Natural killer cell (primary cell): ENCODE results near the gene IFNLR1. TPM values are rescaled to one million over a fixed set of nuclear protein-coding genes. Genes with fewer than 3 reads are reported as not detected.

Source experiments
- ATAC-seq, 3 donors: fragments of 150-1000 bp in 2 of 3; fragments of 200-7000 bp in 1 of 3; cut with Tn5 transposase; 1 replicate in 1 of 3; 2 replicates in 2 of 3; pipeline ENCODE4 v1.10.0; 2021; ENCODE audit warnings: mild to moderate bottlenecking in 2 of 3, moderate library complexity in 2 of 3
- DNase-seq, 2 donors: peaks; one replicate each; pipeline versions ENCODE4 v3.0.0 to v3.0.0-alpha.2; 2013 to 2021; ENCODE audit warnings: mixed read lengths in 1 of 2
- H3K27ac ChIP-seq: one replicate; pipeline ENCODE4 v1.5.1; 2013; ENCODE audit warnings: mild to moderate bottlenecking, low read length
- H3K27me3 ChIP-seq: one replicate; pipeline ENCODE4 v1.6.1; 2013; ENCODE audit warnings: low read length; ENCODE audit not compliant: control insufficient read depth, insufficient read depth
- H3K36me3 ChIP-seq: one replicate; pipeline ENCODE4 v1.6.1; 2013; ENCODE audit warnings: low read length; ENCODE audit not compliant: control insufficient read depth, insufficient read depth
- H3K4me1 ChIP-seq: one replicate; pipeline ENCODE4 v1.6.1; 2013; ENCODE audit warnings: low read length; ENCODE audit not compliant: control insufficient read depth, insufficient read depth
- H3K4me3 ChIP-seq: one replicate; pipeline ENCODE4 v1.5.1; 2013; ENCODE audit warnings: low read length
- H3K9me3 ChIP-seq: one replicate; pipeline ENCODE4 v1.6.1; 2013; ENCODE audit warnings: low read length; ENCODE audit not compliant: control insufficient read depth, insufficient read depth
- H3K27ac Mint-ChIP-seq, 2 donors: one replicate each; pipeline ENCODE4 v1.8.0; 2022; ENCODE audit warnings: mild to moderate bottlenecking in 2 of 2, mixed read lengths in 2 of 2, moderate library complexity in 1 of 2
- H3K27me3 Mint-ChIP-seq, 2 donors: one replicate each; pipeline ENCODE4 v1.8.0; 2022; ENCODE audit warnings: low read depth in 2 of 2, mixed read lengths in 2 of 2
- H3K36me3 Mint-ChIP-seq: one replicate; pipeline ENCODE4 v1.8.0; 2022; ENCODE audit warnings: mixed read lengths
- H3K4me1 Mint-ChIP-seq, 2 donors: one replicate each; pipeline ENCODE4 v1.8.0; 2022; ENCODE audit warnings: mixed read lengths in 2 of 2
- H3K4me3 Mint-ChIP-seq: one replicate; pipeline ENCODE4 v1.8.0; 2022; ENCODE audit warnings: mild to moderate bottlenecking, moderate library complexity, mixed read lengths
- H3K9me3 Mint-ChIP-seq, 2 donors: one replicate each; pipeline ENCODE4 v1.8.0; 2022; ENCODE audit warnings: mixed read lengths in 2 of 2
- WGBS: methylation state at CpG from one replicate; pipeline ENCODE4 v1.1.7; 2013; ENCODE audit warnings: missing lambda C conversion rate; ENCODE audit not compliant: insufficient coverage; 5-methylcytosine and 5-hydroxymethylcytosine counted together
- intact Hi-C: fragments of 100-400 bp; cut with micrococcal nuclease; formaldehyde crosslinking; loops from one replicate; pipeline ENCODE4 v1.14.2; 2022
- total RNA-seq, 4 donors: library from RNA; stranded (reverse); fragments of 120-200 nt in 1 of 4; gene quantifications; one replicate each; pipeline versions ENCODE4 v1.2.3 to v1.2.4, GENCODE V29; 2013 to 2022
- TF ChIP-seq, protein P1 (sequence below): fragments of 200-600 bp; IDR thresholded peaks from one replicate; pipeline ENCODE4 v1.8.0; 2022; ENCODE audit warnings: antibody characterized with exemption

Gene IFNLR1
- total RNA-seq, 3 donors from 2014 or later (not counting 1 experiment from before 2014, with no cell fraction given), result 0.07 to 2.5 (median 0.19) TPM

DNA sequence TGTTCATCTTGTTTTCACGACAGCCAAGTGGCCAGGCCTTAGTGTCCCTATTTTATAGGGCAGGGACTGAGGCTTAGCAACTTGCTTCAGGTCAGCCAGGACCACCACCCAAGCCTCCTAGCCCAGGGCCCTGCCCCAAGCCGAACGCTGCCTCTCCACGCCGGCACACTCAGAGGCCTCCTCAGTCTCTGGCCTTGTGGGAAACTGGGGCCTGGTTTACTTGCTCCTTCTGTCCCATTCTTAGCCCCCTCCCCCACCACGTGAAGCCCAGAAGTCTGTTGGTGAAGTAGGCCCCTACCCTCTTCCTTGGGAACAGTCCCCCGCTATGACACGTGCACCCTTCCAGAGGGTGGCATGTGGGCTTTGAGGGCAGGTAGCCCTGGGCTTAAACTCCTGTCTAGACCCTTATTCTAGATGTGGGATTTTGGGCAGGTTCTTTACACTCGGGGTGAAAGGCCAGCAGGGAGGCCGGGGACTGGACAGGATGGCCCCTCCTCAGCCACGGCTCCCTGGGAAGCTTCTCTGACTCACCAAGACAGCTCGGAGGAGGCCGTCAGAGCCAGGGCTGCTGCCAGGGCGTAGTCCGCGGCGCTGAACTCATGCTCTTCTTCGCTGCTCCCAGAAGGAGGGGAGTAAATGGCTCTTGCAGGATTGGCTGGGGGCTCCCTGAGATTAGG, 79.5 kb downstream of the IFNLR1 start:
- WGBS, result 89% methylated on average over 18 of the region's 18 CpGs
- TF ChIP-seq, protein P1, sequence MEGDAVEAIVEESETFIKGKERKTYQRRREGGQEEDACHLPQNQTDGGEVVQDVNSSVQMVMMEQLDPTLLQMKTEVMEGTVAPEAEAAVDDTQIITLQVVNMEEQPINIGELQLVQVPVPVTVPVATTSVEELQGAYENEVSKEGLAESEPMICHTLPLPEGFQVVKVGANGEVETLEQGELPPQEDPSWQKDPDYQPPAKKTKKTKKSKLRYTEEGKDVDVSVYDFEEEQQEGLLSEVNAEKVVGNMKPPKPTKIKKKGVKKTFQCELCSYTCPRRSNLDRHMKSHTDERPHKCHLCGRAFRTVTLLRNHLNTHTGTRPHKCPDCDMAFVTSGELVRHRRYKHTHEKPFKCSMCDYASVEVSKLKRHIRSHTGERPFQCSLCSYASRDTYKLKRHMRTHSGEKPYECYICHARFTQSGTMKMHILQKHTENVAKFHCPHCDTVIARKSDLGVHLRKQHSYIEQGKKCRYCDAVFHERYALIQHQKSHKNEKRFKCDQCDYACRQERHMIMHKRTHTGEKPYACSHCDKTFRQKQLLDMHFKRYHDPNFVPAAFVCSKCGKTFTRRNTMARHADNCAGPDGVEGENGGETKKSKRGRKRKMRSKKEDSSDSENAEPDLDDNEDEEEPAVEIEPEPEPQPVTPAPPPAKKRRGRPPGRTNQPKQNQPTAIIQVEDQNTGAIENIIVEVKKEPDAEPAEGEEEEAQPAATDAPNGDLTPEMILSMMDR, result no peak
- no peak for ATAC-seq

GRCh38 chr1:24105368-24106160, 81.5 kb downstream of the IFNLR1 start:
- no peaks in the 10 kb centered on the region for H3K36me3 ChIP-seq

More for the DNA sequence above, 79.5 kb downstream of the IFNLR1 start:
- no peak for DNase-seq
- Histone ChIP-seq H3K36me3 (no peaks in the 10 kb centered on the region), H3K9me3 (no peaks in the 10 kb centered on the region), H3K27ac (no peak overlapping the region), H3K4me3 (no peak overlapping the region), H3K27me3 (no peaks in the 10 kb centered on the region), H3K4me1 (peaks cover 6% of the 10 kb centered on the region)
- intact Hi-C loops, result no loop called here
- H3K36me3 Mint-ChIP-seq, result no peaks in the 10 kb centered on the region
- no peak overlapping the region for H3K27ac Mint-ChIP-seq
- H3K27me3 Mint-ChIP-seq, result peaks cover 0 to 6% of the 10 kb centered on the region in 2 donors
- H3K4me3 Mint-ChIP-seq, result no peak overlapping the region
- no peaks in the 10 kb centered on the region for H3K9me3 Mint-ChIP-seq
- H3K4me1 Mint-ChIP-seq, result peaks cover 0 to 9% of the 10 kb centered on the region in 2 donors

GRCh38 chr1:24104854-24105253, 82.2 kb downstream of the IFNLR1 start:
- H3K36me3 ChIP-seq, result no peaks in the 10 kb centered on the region
- H3K4me1 Mint-ChIP-seq, result no peaks in the 10 kb centered on the region
- no peak for ATAC-seq
- H3K36me3 Mint-ChIP-seq, result no peaks in the 10 kb centered on the region
- H3K4me3 ChIP-seq, result no peak overlapping the region
- intact Hi-C loops, result no loop called here
- WGBS, result 91% methylated on average over 7 of the region's 7 CpGs
- H3K27ac Mint-ChIP-seq, result no peak overlapping the region
- no peak for DNase-seq
- no peaks in the 10 kb centered on the region for H3K4me1 ChIP-seq
- H3K9me3 Mint-ChIP-seq, result no peaks in the 10 kb centered on the region
- no peak overlapping the region for H3K27ac ChIP-seq
- no peaks in the 10 kb centered on the region for H3K27me3 Mint-ChIP-seq
- no peaks in the 10 kb centered on the region for H3K27me3 ChIP-seq
- no peak overlapping the region for H3K4me3 Mint-ChIP-seq
- TF ChIP-seq, protein P1, result no peak
- H3K9me3 ChIP-seq, result no peaks in the 10 kb centered on the region

More at GRCh38 chr1:24105368-24106160, 81.5 kb downstream of the IFNLR1 start:
- Histone ChIP-seq H3K27me3 (no peaks in the 10 kb centered on the region), H3K27ac (no peak overlapping the region), H3K4me3 (no peak overlapping the region), H3K9me3 (no peaks in the 10 kb centered on the region), H3K4me1 (no peaks in the 10 kb centered on the region)
- Mint-ChIP-seq H3K9me3 (no peaks in the 10 kb centered on the region), H3K27me3 (no peaks in the 10 kb centered on the region), H3K27ac (no peak overlapping the region), H3K36me3 (no peaks in the 10 kb centered on the region), H3K4me1 (no peaks in the 10 kb centered on the region), H3K4me3 (no peak overlapping the region)
- 89% methylated on average over 19 of the region's 19 CpGs for WGBS
- intact Hi-C loops, result no loop called here
- TF ChIP-seq, protein P1, result no peak
- ATAC-seq (no peak), DNase-seq (no peak)

Other genes with a start within 250 kb of the IFNLR1 start
- 100 to 1,000 TPM; 124 to 205 (median 180) TPM for gene PNRC2, start 227.5 kb downstream of the IFNLR1 start, total RNA-seq
- gene SRSF10, start 207.0 kb downstream of the IFNLR1 start, total RNA-seq, result 100 to 1,000 TPM; 221 to 281 (median 237) TPM
- under 1 TPM in 1 of 3 donors, not detected in 2; 0.08 TPM for gene MYOM3, start 75.2 kb downstream of the IFNLR1 start, total RNA-seq
- not detected for gene IL22RA1, start 44.1 kb downstream of the IFNLR1 start, total RNA-seq
- not detected for gene GRHL3, start 132.1 kb upstream of the IFNLR1 start, total RNA-seq
- 1 to 10 TPM in 2 of 3 donors, under 1 TPM in 1; 0.87 to 1.7 (median 1.1) TPM for gene STPG1, start 226.5 kb upstream of the IFNLR1 start, total RNA-seq
- 10 to 100 TPM; 16.6 to 31.9 (median 29.4) TPM for gene NIPAL3, start 228.5 kb upstream of the IFNLR1 start, total RNA-seq